GM18508 (cell line): ENCODE measurements around the gene SOX1.

Experiments
- ATAC-seq: cut with Tn5 transposase; IDR thresholded peaks from one replicate; pipeline ENCODE4 v1.9.1; 2021; ENCODE audit warnings: moderate number of reproducible peaks; ENCODE audit not compliant: insufficient read depth, unreplicated experiment

SOX1 gene

GRCh38 chr13:112057736-112058518, 9.0 kb upstream of the SOX1 start:
- no peak for ATAC-seq

- no peak for ATAC-seq
Measured at GRCh38 chr13:112058519-112058873, 8.5 kb upstream of the SOX1 start.

- no peak for ATAC-seq
Measured at GRCh38 chr13:112058941-112059340, 8.0 kb upstream of the SOX1 start.

- ATAC-seq, result no peak
Measured at GRCh38 chr13:112059457-112060281, 7.3 kb upstream of the SOX1 start.

- no peak for ATAC-seq
Measured at GRCh38 chr13:112060282-112060830, 6.6 kb upstream of the SOX1 start.

- no peak for ATAC-seq
Measured at GRCh38 chr13:112060899-112061366, 6.0 kb upstream of the SOX1 start.

- ATAC-seq, result no peak
Measured at GRCh38 chr13:112061367-112062061, 5.4 kb upstream of the SOX1 start.

GRCh38 chr13:112062072-112062567, 4.8 kb upstream of the SOX1 start:
- no peak for ATAC-seq

GRCh38 chr13:112062571-112063570, 4.1 kb upstream of the SOX1 start:
- ATAC-seq, result no peak

- ATAC-seq, result no peak
Measured at GRCh38 chr13:112063807-112064206, 3.1 kb upstream of the SOX1 start.

- ATAC-seq, result no peak
Measured at GRCh38 chr13:112064222-112064621, 2.7 kb upstream of the SOX1 start.

GRCh38 chr13:112065521-112065866, 1.5 kb upstream of the SOX1 start:
- ATAC-seq, result no peak

GRCh38 chr13:112065867-112066623, 904 bp upstream of the SOX1 start:
- ATAC-seq, result no peak

GRCh38 chr13:112066624-112067004, 335 bp upstream of the SOX1 start:
- ATAC-seq, result no peak

- no peak for ATAC-seq
Measured at GRCh38 chr13:112067871-112068539, 1.1 kb downstream of the SOX1 start.

GRCh38 chr13:112068540-112069060, 1.7 kb downstream of the SOX1 start:
- no peak for ATAC-seq

- no peak for ATAC-seq
Measured at GRCh38 chr13:112069061-112069844, 2.3 kb downstream of the SOX1 start.
